HepG2 (cell line): Measurements from ENCODE around the gene MED13. TPM values are rescaled to one million over a fixed set of nuclear protein-coding genes. Genes with fewer than 3 reads are reported as not detected.
A peak's percentile ranks its signal among the peaks of the same experiment; 100 is the strongest.

Experiments
- ATAC-seq: fragments of 200-7000 bp; cut with Tn5 transposase; 3 replicates; pipeline ENCODE4 v1.9.1; 2020; ENCODE audit warnings: mild to moderate bottlenecking, moderate library complexity
- BruUV-seq: library from RNA; stranded (reverse); fragments of 400-500 nt; replicated peaks from 2 replicates; lab custom pipeline; 2021; lab: Mats Ljungman, UMichigan
- CTCF ChIA-PET: fragments of 300-600 bp; formaldehyde crosslinking; extraction: SDS; loops from one replicate; lab custom pipeline; 2021; ENCODE audit warnings: low total read pairs, inconsistent platforms, low intra/inter-chr PET ratio; lab: Yijun Ruan, JAX
- POLR2A ChIA-PET: fragments of 350-600 bp; sonication (Branson Sonifier 250); formaldehyde crosslinking; loops from one replicate; lab custom pipeline; 2020; ENCODE audit warnings: antibody characterized with exemption, inconsistent platforms; lab: Yijun Ruan, JAX
- DNase-seq: peaks from one replicate; pipeline ENCODE4 v3.0.0-alpha.2; 2015; ENCODE audit warnings: low spot score
- FAIRE-seq: peaks from 3 replicates; lab custom pipeline; 2011; peaks lifted over from hg19 to GRCh38; lab: Jason Lieb, UNC
- H2AFZ ChIP-seq: one replicate; pipeline ENCODE4 v1.6.1; 2011; ENCODE audit warnings: low read length, inconsistent platforms
- H3K27ac ChIP-seq: fragments of 300-600 bp; 3 replicates; pipeline ENCODE4 v1.8.0; 2011; ENCODE audit warnings: mixed run types, mild to moderate bottlenecking, mixed read lengths, low read length, inconsistent platforms; ENCODE audit not compliant: insufficient read depth; ENCODE audit errors: extremely low read length
- H3K27me3 ChIP-seq, 2 experiments: fragments of 200-600 bp in 1 of 2; 2 replicates in 1 of 2; 3 replicates in 1 of 2; pipeline versions ENCODE4 v1.6.0 to v1.8.0; 2011; ENCODE audit warnings: low read length in 2 of 2, mild to moderate bottlenecking in 2 of 2, moderate library complexity in 2 of 2, inconsistent platforms in 1 of 2; ENCODE audit not compliant: insufficient read depth in 2 of 2, control insufficient read depth in 1 of 2
- H3K36me3 ChIP-seq, 2 experiments: fragments of 200-600 bp in 1 of 2; replicated peaks in 1 of 2; 2 replicates in 1 of 2; 3 replicates in 1 of 2; pipeline versions ENCODE4 v1.5.1 to v1.8.0; 2011; ENCODE audit warnings: low read length in 2 of 2, inconsistent platforms in 1 of 2; ENCODE audit not compliant: insufficient read depth in 2 of 2, control insufficient read depth in 1 of 2
- H3K4me1 ChIP-seq: 2 replicates; pipeline ENCODE4 v1.5.1; 2012; ENCODE audit warnings: low read length, inconsistent platforms; ENCODE audit not compliant: insufficient read depth
- H3K4me2 ChIP-seq: 2 replicates; pipeline ENCODE4 v1.6.0; 2011; ENCODE audit warnings: low read depth, low read length, inconsistent platforms
- H3K4me3 ChIP-seq, 3 experiments: fragments of 200-600 bp in 1 of 3; sonication (generic), shearing (Covaris generic) in 1 of 3; replicated peaks in 1 of 3; 2 replicates each; pipeline ENCODE4 v1.5.1; 2011 to 2016; ENCODE audit warnings: low read length in 3 of 3, inconsistent platforms in 2 of 3, low read depth in 2 of 3, mild to moderate bottlenecking in 2 of 3, control low read depth in 1 of 3, mixed read lengths in 1 of 3; ENCODE audit not compliant: insufficient read depth in 1 of 3
- H3K79me2 ChIP-seq: one replicate; pipeline ENCODE4 v1.6.1; 2011; ENCODE audit warnings: low read length, inconsistent platforms; ENCODE audit not compliant: insufficient read depth
- H3K9ac ChIP-seq: 2 replicates; pipeline ENCODE4 v1.6.0; 2011; ENCODE audit warnings: mild to moderate bottlenecking, low read depth, low read length, inconsistent platforms; ENCODE audit not compliant: insufficient read depth
- H3K9me3 ChIP-seq: 2 replicates; pipeline ENCODE4 v1.5.1; 2012; ENCODE audit warnings: mild to moderate bottlenecking, low read length
- H4K20me1 ChIP-seq: 2 replicates; pipeline ENCODE4 v1.6.0; 2011; ENCODE audit warnings: inconsistent platforms, mild to moderate bottlenecking, low read length, moderate library complexity; ENCODE audit not compliant: insufficient read depth
- AGO2 ChIP-seq: fragments of 200-400 bp; formaldehyde crosslinking; optimal IDR thresholded peaks from 2 replicates; pipeline ENCODE3; 2017; ENCODE audit warnings: mild to moderate bottlenecking, low read depth, low read length, moderate library complexity
- BHLHE40 ChIP-seq: IDR thresholded peaks from 2 replicates; pipeline ENCODE4 v1.6.1; 2011; ENCODE audit warnings: low read length, improper control_type of control experiment
- ELF4 ChIP-seq: sonication (generic); formaldehyde crosslinking; IDR thresholded peaks from 2 replicates; pipeline ENCODE4 v1.5.0; 2020; ENCODE audit warnings: missing genetic modification reagents, mild to moderate bottlenecking, moderate library complexity, borderline replicate concordance
- FLYWCH1 ChIP-seq: sonication (generic); formaldehyde crosslinking; IDR thresholded peaks from 2 replicates; pipeline ENCODE4 v1.8.1; 2023; ENCODE audit warnings: mild to moderate bottlenecking, missing genetic modification reagents
- JUN ChIP-seq: sonication (generic); formaldehyde crosslinking; IDR thresholded peaks from 2 replicates; pipeline ENCODE4 v1.4.0; 2020; ENCODE audit warnings: mild to moderate bottlenecking, missing genetic modification reagents
- NKX3-1 ChIP-seq: sonication (generic); formaldehyde crosslinking; IDR thresholded peaks from 2 replicates; pipeline ENCODE4 v1.5.0; 2020; ENCODE audit warnings: missing genetic modification reagents
- SOX6 ChIP-seq, 2 experiments: fragments of 450-650 bp in 1 of 2; sonication (generic) in 1 of 2; formaldehyde crosslinking in 1 of 2; IDR thresholded peaks; 2 replicates each; pipeline versions ENCODE4 v1.4.0 to v1.6.1; 2017 to 2020; ENCODE audit warnings: antibody characterized with exemption in 1 of 2, mild to moderate bottlenecking in 1 of 2, missing genetic modification reagents in 1 of 2
- ZNF12 ChIP-seq: sonication (generic); formaldehyde crosslinking; IDR thresholded peaks from 2 replicates; pipeline ENCODE4 v1.5.0; 2020; ENCODE audit warnings: missing genetic modification reagents
- WGBS: methylation state at CpG from one replicate; pipeline ENCODE4 v1.1.6; 2017; ENCODE audit warnings: low lambda C conversion rate; 5-methylcytosine and 5-hydroxymethylcytosine counted together
- in situ Hi-C: cut with HindIII; loops from 2 replicates; pipeline ENCODE4 v1.10.0; 2017; ENCODE audit warnings: low pct_unique_long_range_greater_than_20kb; ENCODE audit not compliant: extremely low pct_ligation_motif_present
- intact Hi-C: fragments of 100-400 bp; cut with micrococcal nuclease; formaldehyde crosslinking; loops from one replicate; pipeline ENCODE4 v1.10.0; 2022; ENCODE audit not compliant: unreplicated experiment
- polyA plus RNA-seq, 8 experiments: library from polyadenylated mRNA; depleted of rRNA in 3 of 8; stranded (reverse) in 7 of 8; unstranded in 1 of 8; fragments of >200 nt; fragmentation: Illumina TruSeq in 4 of 8; extraction: Trizol in 4 of 8; gene quantifications; 2 replicates each; pipeline versions ENCODE4 v1.2.1 to v1.2.3, GENCODE V29; 2011 to 2016; ENCODE audit warnings: low read depth in 4 of 8, missing spikeins in 1 of 8, mixed read lengths in 1 of 8; ENCODE audit not compliant: insufficient read depth in 1 of 8
- total RNA-seq, 5 experiments: library from RNA; depleted of rRNA; stranded (reverse); fragments of >200 nt; fragmentation: Illumina TruSeq; extraction: Trizol; gene quantifications; 2 replicates each; pipeline ENCODE4 v1.2.3, GENCODE V29; 2016; ENCODE audit warnings: low read depth in 1 of 5
- TF ChIP-seq, protein P1 (sequence below): sonication (generic); formaldehyde crosslinking; IDR thresholded peaks from 2 replicates; pipeline ENCODE4 v1.5.1; 2020; ENCODE audit warnings: missing genetic modification reagents, mild to moderate bottlenecking, borderline replicate concordance
- TF ChIP-seq, protein P2 (sequence below): sonication (generic); formaldehyde crosslinking; IDR thresholded peaks from 2 replicates; pipeline ENCODE4 v1.4.0; 2020; ENCODE audit warnings: mild to moderate bottlenecking, missing genetic modification reagents
- TF ChIP-seq, protein P3 (sequence below): IDR thresholded peaks from 2 replicates; pipeline ENCODE4 v1.6.1; 2016; ENCODE audit warnings: control low read depth
- TF ChIP-seq, protein P4 (sequence below): sonication (generic); formaldehyde crosslinking; IDR thresholded peaks from 2 replicates; pipeline ENCODE4 v1.4.0; 2020; ENCODE audit warnings: missing genetic modification reagents

The MED13 gene
- total and polyA plus RNA-seq, 2 of the 13 experiments (the other 11 are each of a cell fraction or from before 2014, with no cell fraction given), result 27.4 to 69.1 TPM

DNA sequence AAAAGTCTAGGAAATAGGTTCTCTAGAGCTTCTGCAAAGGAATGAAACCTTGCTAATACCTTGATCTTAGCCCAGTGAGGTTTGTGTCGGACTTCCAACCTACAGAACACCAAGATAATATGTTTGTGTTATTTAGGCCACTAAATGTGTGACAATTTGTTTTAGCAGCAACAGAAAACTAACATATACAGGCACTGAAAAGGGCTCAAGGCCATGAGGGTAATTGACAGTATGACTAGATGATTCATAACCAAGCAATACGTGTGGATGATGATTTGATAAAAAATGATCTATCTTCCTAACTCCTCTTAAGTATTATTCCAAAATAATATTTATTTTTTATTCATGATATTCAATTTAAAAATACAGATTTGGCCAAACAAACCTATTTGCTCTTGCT lies 27.7 kb upstream of the MED13 start:
- Histone ChIP-seq H3K27me3 (no peaks in the 10 kb centered on the region), H3K79me2 (no peaks in the 10 kb centered on the region), H3K4me1 (peaks cover 66% of the 10 kb centered on the region), H3K9me3 (no peaks in the 10 kb centered on the region), H3K9ac (no peak overlapping the region), H3K4me2 (no peak overlapping the region), H2AFZ (no peak overlapping the region), H3K36me3 (no peaks in the 10 kb centered on the region), H4K20me1 (no peaks in the 10 kb centered on the region), H3K4me3 (no peak overlapping the region), H3K27ac (no peak overlapping the region)
- WGBS, result 86% methylated on average over 2 of the region's 2 CpGs
- ChIA-PET CTCF (no interaction called here), POLR2A (interaction anchor here (4.0 kb wide), 1 partner anchor 27 kb away, joined by 35 read pairs; the partner anchor contains the start of gene MED13)
- TF ChIP-seq JUN (CRISPR knock-in tag), result no peak
- peak; percentile 84 for TF ChIP-seq ZNF12 (CRISPR knock-in tag)
- no peak for TF ChIP-seq ELF4 (CRISPR knock-in tag)
- DNase-seq (no peak), ATAC-seq (no peak), FAIRE-seq (no peak)
- no TSS peak for BruUV-seq
- in situ Hi-C loops, result no loop called here
- intact Hi-C loops, result no loop called here

DNA sequence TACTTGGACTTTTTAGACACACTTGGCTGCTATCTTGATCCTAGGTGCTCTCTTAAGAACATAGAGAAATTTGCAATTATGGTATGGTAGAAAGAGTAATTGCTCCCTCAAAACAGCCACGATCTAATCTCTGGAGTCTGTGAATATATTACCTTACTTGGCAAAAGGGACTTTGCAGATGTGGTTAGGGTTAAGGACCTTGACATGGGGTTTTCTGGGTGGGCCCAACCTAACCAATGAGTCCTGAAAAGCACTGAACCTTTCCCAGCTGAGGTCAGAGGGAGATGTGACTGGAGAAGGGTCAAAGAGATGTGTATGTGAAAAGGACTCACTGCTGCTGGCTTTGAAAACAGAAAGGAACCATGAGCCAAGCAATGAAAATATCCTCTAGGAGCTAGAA lies 26.7 kb upstream of the MED13 start:
- no peak overlapping the region for H3K9ac ChIP-seq
- peak overlapping the region; percentile 65 for H3K27ac ChIP-seq
- H3K4me2 ChIP-seq, result peak overlapping the region; percentile 33; the same call in 1 of the 2 replicates
- no TSS peak for BruUV-seq
- no peaks in the 10 kb centered on the region for H3K27me3 ChIP-seq
- peak overlapping the region; percentile 66 for H2AFZ ChIP-seq
- no peak for FAIRE-seq
- in situ Hi-C loops (no loop called here), intact Hi-C loops (no loop called here)
- H3K4me1 ChIP-seq, result peaks cover 75% of the 10 kb centered on the region
- H3K4me3 ChIP-seq, result no peak overlapping the region
- ChIA-PET POLR2A (interaction anchor here (2.6 to 4.0 kb wide), 3 partner anchors 15 to 26 kb away, joined by 10 to 35 read pairs (median 11); partner anchors contain the start of gene MED13), CTCF (no interaction called here)
- WGBS, result 30% methylated on average over 1 of the region's 1 CpG
- no peak for DNase-seq
- no peaks in the 10 kb centered on the region for H4K20me1 ChIP-seq
- no peaks in the 10 kb centered on the region for H3K36me3 ChIP-seq
- H3K79me2 ChIP-seq, result no peaks in the 10 kb centered on the region
- no peaks in the 10 kb centered on the region for H3K9me3 ChIP-seq
- ATAC-seq, result no peak
- TF ChIP-seq, protein P1, sequence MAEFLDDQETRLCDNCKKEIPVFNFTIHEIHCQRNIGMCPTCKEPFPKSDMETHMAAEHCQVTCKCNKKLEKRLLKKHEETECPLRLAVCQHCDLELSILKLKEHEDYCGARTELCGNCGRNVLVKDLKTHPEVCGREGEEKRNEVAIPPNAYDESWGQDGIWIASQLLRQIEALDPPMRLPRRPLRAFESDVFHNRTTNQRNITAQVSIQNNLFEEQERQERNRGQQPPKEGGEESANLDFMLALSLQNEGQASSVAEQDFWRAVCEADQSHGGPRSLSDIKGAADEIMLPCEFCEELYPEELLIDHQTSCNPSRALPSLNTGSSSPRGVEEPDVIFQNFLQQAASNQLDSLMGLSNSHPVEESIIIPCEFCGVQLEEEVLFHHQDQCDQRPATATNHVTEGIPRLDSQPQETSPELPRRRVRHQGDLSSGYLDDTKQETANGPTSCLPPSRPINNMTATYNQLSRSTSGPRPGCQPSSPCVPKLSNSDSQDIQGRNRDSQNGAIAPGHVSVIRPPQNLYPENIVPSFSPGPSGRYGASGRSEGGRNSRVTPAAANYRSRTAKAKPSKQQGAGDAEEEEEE (CRISPR knock-in tag), result no peak
- TF ChIP-seq, protein P2, sequence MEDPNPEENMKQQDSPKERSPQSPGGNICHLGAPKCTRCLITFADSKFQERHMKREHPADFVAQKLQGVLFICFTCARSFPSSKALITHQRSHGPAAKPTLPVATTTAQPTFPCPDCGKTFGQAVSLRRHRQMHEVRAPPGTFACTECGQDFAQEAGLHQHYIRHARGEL (CRISPR knock-in tag), result no peak
- TF ChIP-seq FLYWCH1 (CRISPR knock-in tag) (0 out of 2 replicates have a peak, but pooled peaks have one; percentile 42), NKX3-1 (CRISPR knock-in tag) (no peak), AGO2 (no peak), SOX6 (IDR thresholded peaks at IDR 0.05) (no peak), SOX6 (CRISPR knock-in tag; IDR thresholded peaks at IDR 0.05) (no peak), BHLHE40 (no peak)
- TF ChIP-seq, protein P3, sequence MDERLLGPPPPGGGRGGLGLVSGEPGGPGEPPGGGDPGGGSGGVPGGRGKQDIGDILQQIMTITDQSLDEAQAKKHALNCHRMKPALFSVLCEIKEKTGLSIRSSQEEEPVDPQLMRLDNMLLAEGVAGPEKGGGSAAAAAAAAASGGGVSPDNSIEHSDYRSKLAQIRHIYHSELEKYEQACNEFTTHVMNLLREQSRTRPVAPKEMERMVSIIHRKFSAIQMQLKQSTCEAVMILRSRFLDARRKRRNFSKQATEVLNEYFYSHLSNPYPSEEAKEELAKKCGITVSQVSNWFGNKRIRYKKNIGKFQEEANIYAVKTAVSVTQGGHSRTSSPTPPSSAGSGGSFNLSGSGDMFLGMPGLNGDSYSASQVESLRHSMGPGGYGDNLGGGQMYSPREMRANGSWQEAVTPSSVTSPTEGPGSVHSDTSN (CRISPR knock-in tag), result no peak
- TF ChIP-seq, protein P4, sequence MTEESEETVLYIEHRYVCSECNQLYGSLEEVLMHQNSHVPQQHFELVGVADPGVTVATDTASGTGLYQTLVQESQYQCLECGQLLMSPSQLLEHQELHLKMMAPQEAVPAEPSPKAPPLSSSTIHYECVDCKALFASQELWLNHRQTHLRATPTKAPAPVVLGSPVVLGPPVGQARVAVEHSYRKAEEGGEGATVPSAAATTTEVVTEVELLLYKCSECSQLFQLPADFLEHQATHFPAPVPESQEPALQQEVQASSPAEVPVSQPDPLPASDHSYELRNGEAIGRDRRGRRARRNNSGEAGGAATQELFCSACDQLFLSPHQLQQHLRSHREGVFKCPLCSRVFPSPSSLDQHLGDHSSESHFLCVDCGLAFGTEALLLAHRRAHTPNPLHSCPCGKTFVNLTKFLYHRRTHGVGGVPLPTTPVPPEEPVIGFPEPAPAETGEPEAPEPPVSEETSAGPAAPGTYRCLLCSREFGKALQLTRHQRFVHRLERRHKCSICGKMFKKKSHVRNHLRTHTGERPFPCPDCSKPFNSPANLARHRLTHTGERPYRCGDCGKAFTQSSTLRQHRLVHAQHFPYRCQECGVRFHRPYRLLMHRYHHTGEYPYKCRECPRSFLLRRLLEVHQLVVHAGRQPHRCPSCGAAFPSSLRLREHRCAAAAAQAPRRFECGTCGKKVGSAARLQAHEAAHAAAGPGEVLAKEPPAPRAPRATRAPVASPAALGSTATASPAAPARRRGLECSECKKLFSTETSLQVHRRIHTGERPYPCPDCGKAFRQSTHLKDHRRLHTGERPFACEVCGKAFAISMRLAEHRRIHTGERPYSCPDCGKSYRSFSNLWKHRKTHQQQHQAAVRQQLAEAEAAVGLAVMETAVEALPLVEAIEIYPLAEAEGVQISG (CRISPR knock-in tag), result no peak
